Ectodermal cell (in vitro differentiated cells): ENCODE measurements around the gene AP5Z1.

Experiments
- H3K27ac ChIP-seq: 2 replicates; pipeline ENCODE4 v1.7.0; 2013; ENCODE audit warnings: mild to moderate bottlenecking, low read depth, low read length; ENCODE audit not compliant: insufficient read depth, poor library complexity, severe bottlenecking
- H3K27me3 ChIP-seq: 2 replicates; pipeline ENCODE4 v1.7.0; 2013; ENCODE audit warnings: mild to moderate bottlenecking, low read length; ENCODE audit not compliant: insufficient read depth, control insufficient read depth, poor library complexity, severe bottlenecking
- H3K36me3 ChIP-seq: one replicate; pipeline ENCODE4 v1.7.0; 2013; ENCODE audit warnings: low read length; ENCODE audit not compliant: control insufficient read depth, insufficient read depth
- H3K4me1 ChIP-seq: one replicate; pipeline ENCODE4 v1.7.0; 2013; ENCODE audit warnings: low read length; ENCODE audit not compliant: control insufficient read depth, insufficient read depth
- H3K4me3 ChIP-seq: 2 replicates; pipeline ENCODE4 v1.7.0; 2013; ENCODE audit warnings: low read depth, low read length, control low read depth; ENCODE audit not compliant: insufficient read depth
- H3K9me3 ChIP-seq: 2 replicates; pipeline ENCODE4 v1.7.0; 2013; ENCODE audit warnings: mild to moderate bottlenecking, low read length, moderate library complexity; ENCODE audit not compliant: control insufficient read depth
- WGBS, 2 experiments: methylation state at CpG; one replicate each; pipeline ENCODE4 v1.1.7; 2013; ENCODE audit warnings: missing lambda C conversion rate in 2 of 2; 5-methylcytosine and 5-hydroxymethylcytosine counted together

Gene AP5Z1

GRCh38 chr7:4765776-4766490, 9.5 kb upstream of the AP5Z1 start:
- no peak overlapping the region for H3K4me3 ChIP-seq
- no peaks in the 10 kb centered on the region for H3K4me1 ChIP-seq
- H3K27ac ChIP-seq = no peak overlapping the region
- peaks cover 24% of the 10 kb centered on the region for H3K36me3 ChIP-seq
- no peaks in the 10 kb centered on the region for H3K9me3 ChIP-seq
- 86 to 87% methylated on average over 23 of the region's 23 CpGs for WGBS, 2 experiments
- H3K27me3 ChIP-seq = no peaks in the 10 kb centered on the region

GRCh38 chr7:4766666-4767519, 8.5 kb upstream of the AP5Z1 start:
- Histone ChIP-seq H3K27me3 (no peaks in the 10 kb centered on the region), H3K9me3 (no peaks in the 10 kb centered on the region), H3K36me3 (peaks cover 16% of the 10 kb centered on the region), H3K27ac (no peak overlapping the region), H3K4me3 (no peak overlapping the region), H3K4me1 (no peaks in the 10 kb centered on the region)
- WGBS, 2 experiments = 93 to 95% methylated on average over 36 to 37 of the region's 37 CpGs

GRCh38 chr7:4768597-4769569, 6.5 kb upstream of the AP5Z1 start:
- Histone ChIP-seq H3K36me3 (peaks cover under 1% of the 10 kb centered on the region), H3K4me3 (no peak overlapping the region), H3K27me3 (no peaks in the 10 kb centered on the region), H3K9me3 (no peaks in the 10 kb centered on the region), H3K4me1 (no peaks in the 10 kb centered on the region), H3K27ac (no peak overlapping the region)
- 92 to 94% methylated on average over 27 of the region's 27 CpGs for WGBS, 2 experiments

GRCh38 chr7:4769761-4770160, 5.7 kb upstream of the AP5Z1 start:
- Histone ChIP-seq H3K4me1 (no peaks in the 10 kb centered on the region), H3K9me3 (no peaks in the 10 kb centered on the region), H3K4me3 (no peak overlapping the region), H3K36me3 (no peaks in the 10 kb centered on the region), H3K27ac (no peak overlapping the region), H3K27me3 (no peaks in the 10 kb centered on the region)
- 92 to 93% methylated on average over 7 of the region's 7 CpGs for WGBS, 2 experiments

GRCh38 chr7:4770886-4771285, 4.5 kb upstream of the AP5Z1 start:
- H3K27me3 ChIP-seq = no peaks in the 10 kb centered on the region
- no peaks in the 10 kb centered on the region for H3K9me3 ChIP-seq
- H3K27ac ChIP-seq = no peak overlapping the region
- WGBS, 2 experiments = 96% methylated on average over 8 to 9 of the region's 9 CpGs
- H3K4me3 ChIP-seq = no peak overlapping the region
- H3K4me1 ChIP-seq = no peaks in the 10 kb centered on the region
- no peaks in the 10 kb centered on the region for H3K36me3 ChIP-seq

GRCh38 chr7:4771737-4772136, 3.7 kb upstream of the AP5Z1 start:
- Histone ChIP-seq H3K27me3 (no peaks in the 10 kb centered on the region), H3K4me1 (peaks cover 5% of the 10 kb centered on the region), H3K9me3 (no peaks in the 10 kb centered on the region), H3K27ac (no peak overlapping the region), H3K4me3 (no peak overlapping the region), H3K36me3 (no peaks in the 10 kb centered on the region)
- 92 to 93% methylated on average over 9 of the region's 9 CpGs for WGBS, 2 experiments

GRCh38 chr7:4772306-4772705, 3.1 kb upstream of the AP5Z1 start:
- Histone ChIP-seq H3K36me3 (no peaks in the 10 kb centered on the region), H3K4me1 (peaks cover 5% of the 10 kb centered on the region), H3K4me3 (no peak overlapping the region), H3K9me3 (no peaks in the 10 kb centered on the region), H3K27me3 (no peaks in the 10 kb centered on the region), H3K27ac (no peak overlapping the region)
- WGBS, 2 experiments = 94 to 95% methylated on average over 6 of the region's 6 CpGs

- Histone ChIP-seq H3K4me3 (no peak overlapping the region), H3K9me3 (no peaks in the 10 kb centered on the region), H3K4me1 (peaks cover 5% of the 10 kb centered on the region), H3K27ac (no peak overlapping the region), H3K36me3 (no peaks in the 10 kb centered on the region), H3K27me3 (no peaks in the 10 kb centered on the region)
- 92 to 93% methylated on average over 12 of the region's 12 CpGs for WGBS, 2 experiments
Measured at GRCh38 chr7:4774007-4774406, 1.4 kb upstream of the AP5Z1 start.

GRCh38 chr7:4774658-4775249, 669 bp upstream of the AP5Z1 start:
- H3K4me1 ChIP-seq = peaks cover 5% of the 10 kb centered on the region
- no peak overlapping the region for H3K27ac ChIP-seq
- H3K27me3 ChIP-seq = no peaks in the 10 kb centered on the region
- no peaks in the 10 kb centered on the region for H3K36me3 ChIP-seq
- WGBS, 2 experiments = 45 to 49% methylated on average over 24 of the region's 24 CpGs
- peak overlapping the region; percentile 98 for H3K4me3 ChIP-seq
- H3K9me3 ChIP-seq = no peaks in the 10 kb centered on the region
